Neural progenitor cell (in vitro differentiated cells): Measurements from ENCODE around the gene TRABD2A. TPM values are rescaled to one million over a fixed set of nuclear protein-coding genes. Genes with fewer than 3 reads are reported as not detected.
A peak's percentile ranks its signal among the peaks of the same experiment; 100 is the strongest.

ENCODE experiments used
- DNase-seq: peaks from one replicate; pipeline ENCODE4 v3.0.0-alpha.2; 2016; ENCODE audit warnings: low spot score
- H2AFZ ChIP-seq: fragments of 200-600 bp; sonication (generic); replicated peaks from 2 replicates; pipeline ENCODE4 v1.6.1; 2016; ENCODE audit warnings: antibody characterized with exemption
- H3F3A ChIP-seq: fragments of 200-600 bp; sonication (generic); 2 replicates; pipeline ENCODE4 v1.6.1; 2016; ENCODE audit warnings: antibody characterized with exemption, low read depth
- H3K27ac ChIP-seq: fragments of 200-600 bp; sonication (generic); 2 replicates; pipeline ENCODE4 v1.5.1; 2016; ENCODE audit warnings: mild to moderate bottlenecking
- H3K27me3 ChIP-seq: fragments of 200-600 bp; sonication (generic); 2 replicates; pipeline ENCODE4 v1.6.1; 2016; ENCODE audit warnings: mild to moderate bottlenecking, moderate library complexity
- H3K36me3 ChIP-seq: fragments of 200-600 bp; sonication (generic); 2 replicates; pipeline ENCODE4 v1.5.1; 2016
- H3K4me1 ChIP-seq: fragments of 200-600 bp; sonication (generic); 2 replicates; pipeline ENCODE4 v1.6.1; 2016; ENCODE audit warnings: mixed run types
- H3K4me2 ChIP-seq: fragments of 200-600 bp; sonication (generic); 2 replicates; pipeline ENCODE4 v1.6.1; 2016
- H3K4me3 ChIP-seq: fragments of 200-600 bp; sonication (generic); 2 replicates; pipeline ENCODE4 v1.5.1; 2016
- H3K79me2 ChIP-seq: fragments of 200-600 bp; sonication (generic); 2 replicates; pipeline ENCODE4 v1.6.1; 2016; ENCODE audit warnings: low read depth
- H3K9ac ChIP-seq: fragments of 200-600 bp; sonication (generic); 2 replicates; pipeline ENCODE4 v1.6.1; 2016
- H3K9me3 ChIP-seq: fragments of 200-600 bp; sonication (generic); 2 replicates; pipeline ENCODE4 v1.5.1; 2016; ENCODE audit warnings: low read depth
- H4K20me1 ChIP-seq: fragments of 200-600 bp; sonication (generic); 2 replicates; pipeline ENCODE4 v1.6.1; 2016; ENCODE audit warnings: low read depth
- H3K27ac Mint-ChIP-seq: 3 replicates; pipeline ENCODE4 v1.8.0; 2021; ENCODE audit warnings: mixed read lengths
- H3K27me3 Mint-ChIP-seq: 2 replicates; pipeline ENCODE4 v1.8.0; 2022; ENCODE audit warnings: low read depth, mild to moderate bottlenecking, inconsistent platforms, moderate library complexity, mixed read lengths; ENCODE audit not compliant: insufficient read depth
- H3K36me3 Mint-ChIP-seq: 3 replicates; pipeline ENCODE4 v1.8.0; 2021; ENCODE audit warnings: mixed read lengths
- H3K4me1 Mint-ChIP-seq: 3 replicates; pipeline ENCODE4 v1.8.0; 2021; ENCODE audit warnings: mixed read lengths
- H3K4me3 Mint-ChIP-seq: 3 replicates; pipeline ENCODE4 v1.8.0; 2021; ENCODE audit warnings: mild to moderate bottlenecking, moderate library complexity, mixed read lengths
- H3K9me3 Mint-ChIP-seq: 3 replicates; pipeline ENCODE4 v1.8.0; 2020; ENCODE audit warnings: mixed read lengths
- EZH2 ChIP-seq: fragments of 200-600 bp; sonication (generic); IDR thresholded peaks from 2 replicates; pipeline ENCODE4 v1.6.1; 2017; ENCODE audit warnings: antibody characterized with exemption, mild to moderate bottlenecking, moderate library complexity
- EZH2phosphoT487 ChIP-seq: fragments of 200-600 bp; sonication (generic); IDR thresholded peaks from 2 replicates; pipeline ENCODE4 v1.6.1; 2017; ENCODE audit warnings: antibody characterized with exemption
- total RNA-seq: library from RNA; depleted of rRNA; stranded (reverse); fragments of >200 nt; gene quantifications from 2 replicates; pipeline ENCODE4 v1.2.3, GENCODE V29; 2015; ENCODE audit warnings: low replicate concordance
- TF ChIP-seq, protein P1 (sequence below): fragments of 200-600 bp; sonication (generic); IDR thresholded peaks from 2 replicates; pipeline ENCODE4 v1.5.1; 2017; ENCODE audit warnings: antibody characterized with exemption, mild to moderate bottlenecking

TRABD2A gene
- total RNA-seq, 1 donor from 2014 or later = 2.0 TPM

- no peaks in the 10 kb centered on the region for H3F3A ChIP-seq
- H2AFZ ChIP-seq = peak overlapping the region; percentile 61
- Mint-ChIP-seq H3K4me3 (no peak overlapping the region), H3K9me3 (no peaks in the 10 kb centered on the region), H3K4me1 (peaks cover 4% of the 10 kb centered on the region), H3K27me3 (peaks cover 1% of the 10 kb centered on the region), H3K36me3 (no peaks in the 10 kb centered on the region), H3K27ac (no peak overlapping the region)
- no peak for DNase-seq
- H3K9me3 ChIP-seq = no peaks in the 10 kb centered on the region
- H3K36me3 ChIP-seq = no peaks in the 10 kb centered on the region
- H3K27ac ChIP-seq = no peak overlapping the region
- H3K4me3 ChIP-seq = no peak overlapping the region
- H3K4me2 ChIP-seq = no peak overlapping the region
- TF ChIP-seq, protein P1, sequence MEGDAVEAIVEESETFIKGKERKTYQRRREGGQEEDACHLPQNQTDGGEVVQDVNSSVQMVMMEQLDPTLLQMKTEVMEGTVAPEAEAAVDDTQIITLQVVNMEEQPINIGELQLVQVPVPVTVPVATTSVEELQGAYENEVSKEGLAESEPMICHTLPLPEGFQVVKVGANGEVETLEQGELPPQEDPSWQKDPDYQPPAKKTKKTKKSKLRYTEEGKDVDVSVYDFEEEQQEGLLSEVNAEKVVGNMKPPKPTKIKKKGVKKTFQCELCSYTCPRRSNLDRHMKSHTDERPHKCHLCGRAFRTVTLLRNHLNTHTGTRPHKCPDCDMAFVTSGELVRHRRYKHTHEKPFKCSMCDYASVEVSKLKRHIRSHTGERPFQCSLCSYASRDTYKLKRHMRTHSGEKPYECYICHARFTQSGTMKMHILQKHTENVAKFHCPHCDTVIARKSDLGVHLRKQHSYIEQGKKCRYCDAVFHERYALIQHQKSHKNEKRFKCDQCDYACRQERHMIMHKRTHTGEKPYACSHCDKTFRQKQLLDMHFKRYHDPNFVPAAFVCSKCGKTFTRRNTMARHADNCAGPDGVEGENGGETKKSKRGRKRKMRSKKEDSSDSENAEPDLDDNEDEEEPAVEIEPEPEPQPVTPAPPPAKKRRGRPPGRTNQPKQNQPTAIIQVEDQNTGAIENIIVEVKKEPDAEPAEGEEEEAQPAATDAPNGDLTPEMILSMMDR = no peak
- TF ChIP-seq EZH2phosphoT487 = no peak
- TF ChIP-seq EZH2 = no peak
- H3K79me2 ChIP-seq = no peaks in the 10 kb centered on the region
- H3K9ac ChIP-seq = no peak overlapping the region
- H4K20me1 ChIP-seq = no peaks in the 10 kb centered on the region
- peaks cover 8% of the 10 kb centered on the region for H3K4me1 ChIP-seq
- no peaks in the 10 kb centered on the region for H3K27me3 ChIP-seq
Measured at GRCh38 chr2:84782717-84783442, 98.0 kb downstream of the TRABD2A start.

DNA sequence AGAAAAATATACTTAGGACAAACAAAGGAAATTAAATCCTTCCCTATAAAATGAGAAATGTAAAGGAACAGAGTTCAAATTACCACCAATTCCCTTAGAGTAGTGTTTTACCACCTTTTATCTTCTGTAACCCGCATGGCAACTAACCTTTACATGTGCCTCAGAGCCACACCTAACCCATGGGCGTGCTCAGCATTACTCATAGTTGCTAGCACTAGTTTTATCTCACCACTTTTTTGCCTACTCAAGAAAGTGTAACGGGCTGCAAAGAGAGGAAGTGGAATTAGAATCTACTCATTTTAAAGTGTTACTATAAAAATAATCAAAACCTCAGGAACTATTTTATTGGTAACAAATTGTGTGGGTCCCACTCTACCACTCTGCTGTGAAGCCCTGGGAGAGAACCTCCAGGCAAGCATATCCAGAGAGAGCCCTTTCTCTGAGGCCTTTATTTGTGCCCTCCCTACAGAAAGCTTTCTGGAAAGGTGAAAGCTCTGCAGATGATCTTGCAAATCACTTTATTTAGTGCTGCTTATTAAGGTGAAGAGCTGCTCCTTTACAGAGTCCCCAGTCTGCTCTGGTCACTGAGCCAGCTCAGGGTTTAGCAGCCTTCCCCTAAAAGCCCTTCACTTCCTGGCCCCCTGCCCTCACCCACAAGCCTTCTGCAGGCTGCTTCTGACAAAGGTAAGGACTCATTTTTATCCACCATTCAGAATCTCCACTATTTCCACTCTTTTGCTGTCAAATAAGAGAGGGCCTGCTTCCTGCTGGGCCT lies 98.8 kb downstream of the TRABD2A start:
- peaks cover 8% of the 10 kb centered on the region for H3K4me1 ChIP-seq
- H3K27ac ChIP-seq = no peak overlapping the region
- H3F3A ChIP-seq = no peaks in the 10 kb centered on the region
- H3K4me2 ChIP-seq = no peak overlapping the region
- no peak overlapping the region for H3K4me3 ChIP-seq
- peaks cover 2% of the 10 kb centered on the region for H3K27me3 Mint-ChIP-seq
- H2AFZ ChIP-seq = peak overlapping the region; percentile 61
- H4K20me1 ChIP-seq = no peaks in the 10 kb centered on the region
- DNase-seq = no peak
- no peaks in the 10 kb centered on the region for H3K79me2 ChIP-seq
- no peaks in the 10 kb centered on the region for H3K27me3 ChIP-seq
- H3K9ac ChIP-seq = no peak overlapping the region
- peaks cover 4% of the 10 kb centered on the region for H3K4me1 Mint-ChIP-seq
- no peak overlapping the region for H3K27ac Mint-ChIP-seq
- no peak for TF ChIP-seq EZH2phosphoT487
- no peak for TF ChIP-seq EZH2
- TF ChIP-seq, protein P1 = no peak
- no peaks in the 10 kb centered on the region for H3K9me3 Mint-ChIP-seq
- H3K36me3 Mint-ChIP-seq = no peaks in the 10 kb centered on the region
- no peak overlapping the region for H3K4me3 Mint-ChIP-seq
- H3K9me3 ChIP-seq = no peaks in the 10 kb centered on the region
- H3K36me3 ChIP-seq = no peaks in the 10 kb centered on the region

DNA sequence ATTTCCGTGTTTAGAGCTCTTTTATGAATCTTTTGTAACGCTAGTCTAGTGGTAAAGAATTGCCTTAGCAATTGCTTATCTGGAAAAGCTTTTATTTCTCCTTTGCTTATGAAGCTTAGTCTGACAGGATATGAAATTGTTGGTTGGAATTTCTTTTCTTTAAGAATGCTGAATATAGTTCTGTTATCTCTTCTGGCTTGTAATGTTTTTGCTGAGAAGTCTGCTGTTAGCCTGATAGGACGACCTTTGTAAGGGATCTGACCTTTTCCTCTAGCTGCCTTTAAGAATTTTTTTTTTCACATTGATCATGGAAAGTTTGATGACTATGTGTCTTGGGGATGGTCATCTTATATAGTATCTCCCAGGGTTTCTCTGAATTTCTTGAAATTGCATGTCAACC lies 101.1 kb downstream of the TRABD2A start:
- Mint-ChIP-seq H3K27me3 (peaks cover 2% of the 10 kb centered on the region), H3K27ac (no peak overlapping the region), H3K9me3 (peaks cover 5% of the 10 kb centered on the region), H3K36me3 (no peaks in the 10 kb centered on the region), H3K4me3 (no peak overlapping the region), H3K4me1 (peaks cover 4% of the 10 kb centered on the region)
- Histone ChIP-seq H4K20me1 (no peaks in the 10 kb centered on the region), H3K79me2 (no peaks in the 10 kb centered on the region), H3K4me3 (no peak overlapping the region), H3F3A (no peaks in the 10 kb centered on the region), H3K4me2 (no peak overlapping the region), H3K27me3 (no peaks in the 10 kb centered on the region), H3K9me3 (no peaks in the 10 kb centered on the region), H3K27ac (no peak overlapping the region), H2AFZ (no peak overlapping the region), H3K36me3 (no peaks in the 10 kb centered on the region), H3K4me1 (peaks cover 8% of the 10 kb centered on the region), H3K9ac (no peak overlapping the region)
- no peak for TF ChIP-seq EZH2phosphoT487
- TF ChIP-seq, protein P1 = no peak
- no peak for TF ChIP-seq EZH2
- DNase-seq = no peak
